Stomach (tissue), 4 donors: ENCODE data around the gene LARGE2.

Experiments
- CTCF ChIP-seq, 7 experiments: fragments of 450-650 bp in 4 of 7; fragments of 200-600 bp in 3 of 7; sonication (generic) in 3 of 7; IDR thresholded peaks; one replicate each; pipeline ENCODE4 v1.5.1; 2016 to 2019; ENCODE audit warnings: antibody characterized with exemption in 7 of 7, control low read depth in 2 of 7, mild to moderate bottlenecking in 1 of 7
- EP300 ChIP-seq: sonication (generic); formaldehyde crosslinking; IDR thresholded peaks from one replicate; pipeline ENCODE4 v1.6.1; 2017; ENCODE audit warnings: antibody characterized with exemption
- POLR2A ChIP-seq, 4 donors: fragments of 450-650 bp; IDR thresholded peaks; one replicate each; pipeline ENCODE4 v1.6.1; 2016; ENCODE audit warnings: antibody characterized with exemption in 4 of 4, control low read depth in 2 of 4, mild to moderate bottlenecking in 1 of 4, moderate library complexity in 1 of 4
- POLR2AphosphoS5 ChIP-seq, 3 donors: sonication (generic); formaldehyde crosslinking; IDR thresholded peaks; one replicate each; pipeline ENCODE4 v1.6.1; 2016; ENCODE audit warnings: antibody characterized with exemption in 3 of 3

GRCh38 chr11:45918331-45918941 is 4.0 kb upstream of the LARGE2 start:
- TF ChIP-seq CTCF (IDR thresholded peaks at IDR 0.05) (no peak), POLR2A (IDR thresholded peaks at IDR 0.05) (peak in 1 of 4 donors; percentile 41), EP300 (no peak), POLR2AphosphoS5 (IDR thresholded peaks at IDR 0.05) (peak; percentile 50 to 86 (median 76))
